ENCODE measurements around the gene SHMT2. TPM values are rescaled to one million over a fixed set of nuclear protein-coding genes. Genes with fewer than 3 reads are reported as not detected.

SHMT2 gene
- total and polyA plus RNA-seq, 2 donors (not counting 3 experiments of a cell fraction or from before 2014, with no cell fraction given) = 155 to 243 TPM

GRCh38 chr12:57225680-57226210 lies 3.8 kb upstream of the SHMT2 start:
- H3K9me3 ChIP-seq (replicated peaks; ENCODE audit: control insufficient read depth, insufficient read depth, low read length) = no peaks in the 10 kb centered on the region
- DNase-seq (ENCODE audit: low read depth, low spot score) (no peak), FAIRE-seq (no peak)
- H3K4me1 ChIP-seq (ENCODE audit: control insufficient read depth, extremely low read depth, insufficient read depth, low read length) = peaks cover 13% of the 10 kb centered on the region
- H3K27me3 ChIP-seq (ENCODE audit: control insufficient read depth in 2 of 2, insufficient read depth in 2 of 2, low read length in 2 of 2) = peaks cover 53 to 56% of the 10 kb centered on the region in 2 experiments
- ChIA-PET CTCF (interaction anchor here (0.5 to 5.3 kb wide), 5 partner anchors 11 to 97 kb away, joined by 3 to 50 read pairs (median 7); partner anchors contain the start of gene LRP1), POLR2A (no interaction called here)
- dilution Hi-C loops (cut with MboI; ENCODE audit: extremely low pct_ligation_motif_present, low sequenced_read_pairs) = no loop called here
- no peak overlapping the region for H3K9ac ChIP-seq (replicated peaks; ENCODE audit: extremely low read depth, insufficient read depth, low read length)
- H3K4me3 ChIP-seq (replicated peaks in 1 of 3; ENCODE audit: insufficient read depth in 1 of 3, low read depth in 1 of 3, low read length in 3 of 3) = no peak overlapping the region
- H3K79me2 ChIP-seq (ENCODE audit: control insufficient read depth, insufficient read depth, low read length) = peaks cover 11% of the 10 kb centered on the region
- TF ChIP-seq FOS (IDR thresholded peaks at IDR 0.05; ENCODE audit: borderline replicate concordance, insufficient read depth, low read length) (no peak), CTCF (IDR thresholded peaks at IDR 0.05; ENCODE audit: extremely low read depth in 1 of 2, insufficient read depth in 1 of 2, low read depth in 1 of 2, low read length in 2 of 2) (no peak), MAX (IDR thresholded peaks at IDR 0.05; ENCODE audit: insufficient read depth, insufficient read length) (no peak), MYC (IDR thresholded peaks at IDR 0.05; ENCODE audit: low read depth, low read length) (no peak), JUN (IDR thresholded peaks at IDR 0.05; ENCODE audit: borderline replicate concordance, insufficient read depth, insufficient read length, low read depth) (no peak), GATA2 (IDR thresholded peaks at IDR 0.05; ENCODE audit: insufficient read depth, insufficient read length, low read depth, low read length) (no peak), POLR2AphosphoS5 (IDR thresholded peaks at IDR 0.05; ENCODE audit: insufficient read depth, low read depth, low read length) (no peak), POLR2A (IDR thresholded peaks at IDR 0.05; ENCODE audit: low read depth, low read length) (no peak), EZH2 (IDR thresholded peaks at IDR 0.05; ENCODE audit: borderline replicate concordance, low read depth, low read length, severe bottlenecking) (no peak)
- H3K27ac ChIP-seq (ENCODE audit: insufficient read depth, low read depth, low read length) = no peak overlapping the region
- no TSS peak for BruUV-seq (replicated peaks)
- H3K4me2 ChIP-seq (ENCODE audit: insufficient read depth, low read length) = no peak overlapping the region
- H4K20me1 ChIP-seq (replicated peaks; ENCODE audit: control insufficient read depth, extremely low read depth, insufficient read depth, low read length) = no peaks in the 10 kb centered on the region
- no peaks in the 10 kb centered on the region for H3K36me3 ChIP-seq (ENCODE audit: control insufficient read depth in 2 of 2, extremely low read depth in 1 of 2, insufficient read depth in 2 of 2, low read length in 2 of 2)
- H3K9me1 ChIP-seq (replicated peaks; ENCODE audit: control insufficient read depth, extremely low read depth, insufficient read depth, low read length) = no peaks in the 10 kb centered on the region
- H2AFZ ChIP-seq (ENCODE audit: low read depth, low read length) = no peak overlapping the region
- intact Hi-C loops (cut with micrococcal nuclease) = loop anchor here (2.0 kb wide), 1 partner anchor 13 kb away; no protein-coding TSS in a partner anchor
